Bronchial epithelial cell (primary cell): Measurements from ENCODE around the gene WRAP73. TPM values are rescaled to one million over a fixed set of nuclear protein-coding genes. Genes with fewer than 3 reads are reported as not detected.

ENCODE experiments used
- DNase-seq: peaks from one replicate; pipeline ENCODE4 v3.0.0-alpha.2; 2010; ENCODE audit warnings: low read depth
- FAIRE-seq: peaks from 2 replicates; lab custom pipeline; 2011; peaks lifted over from hg19 to GRCh38; lab: Jason Lieb, UNC
- H3K27me3 ChIP-seq: 2 replicates; pipeline ENCODE4 v1.5.1; 2011; ENCODE audit warnings: low read length; ENCODE audit not compliant: control insufficient read depth, insufficient read depth
- H3K36me3 ChIP-seq: 2 replicates; pipeline ENCODE4 v1.5.1; 2011; ENCODE audit warnings: low read length; ENCODE audit not compliant: control insufficient read depth, insufficient read depth
- H3K4me3 ChIP-seq: 2 replicates; pipeline ENCODE4 v1.5.1; 2011; ENCODE audit warnings: mild to moderate bottlenecking, low read depth, low read length, control low read depth
- total RNA-seq: library from RNA; depleted of rRNA; stranded (reverse); fragments of >200 nt; gene quantifications from 2 replicates; pipeline ENCODE4 v1.2.1, GENCODE V29; 2014
- TF ChIP-seq, protein P1 (sequence below): IDR thresholded peaks from 2 replicates; pipeline ENCODE4 v1.5.1; 2011; ENCODE audit warnings: mild to moderate bottlenecking, moderate library complexity, low read length, control low read depth, inconsistent platforms; ENCODE audit not compliant: insufficient read depth, severe bottlenecking

WRAP73 gene
- total RNA-seq, 1 donor from 2014 or later = 21.3 TPM

DNA sequence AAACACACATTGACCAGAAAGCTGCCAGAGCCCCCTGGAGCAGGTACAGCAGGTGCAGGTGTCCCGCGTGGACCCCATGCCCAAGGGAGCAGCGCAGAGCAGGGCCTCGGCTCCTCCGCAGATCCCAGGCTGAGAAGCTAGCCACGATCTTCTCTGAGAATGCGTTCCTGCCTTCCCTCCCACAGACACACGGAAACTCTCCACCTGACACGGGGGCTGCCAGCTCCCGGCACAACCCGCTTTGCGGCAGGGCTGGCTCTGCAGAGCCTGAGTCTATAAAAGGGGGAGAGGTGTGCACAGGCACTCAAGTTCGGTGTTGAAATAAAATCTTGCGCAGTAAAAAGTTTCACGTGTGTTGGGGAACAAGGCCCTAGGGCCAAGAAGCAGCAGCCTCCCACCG, 48.2 kb downstream of the WRAP73 start:
- Histone ChIP-seq H3K27me3 (peaks cover 4% of the 10 kb centered on the region), H3K4me3 (no peak overlapping the region), H3K36me3 (no peaks in the 10 kb centered on the region)
- no peak for FAIRE-seq
- DNase-seq = no peak
- TF ChIP-seq, protein P1, sequence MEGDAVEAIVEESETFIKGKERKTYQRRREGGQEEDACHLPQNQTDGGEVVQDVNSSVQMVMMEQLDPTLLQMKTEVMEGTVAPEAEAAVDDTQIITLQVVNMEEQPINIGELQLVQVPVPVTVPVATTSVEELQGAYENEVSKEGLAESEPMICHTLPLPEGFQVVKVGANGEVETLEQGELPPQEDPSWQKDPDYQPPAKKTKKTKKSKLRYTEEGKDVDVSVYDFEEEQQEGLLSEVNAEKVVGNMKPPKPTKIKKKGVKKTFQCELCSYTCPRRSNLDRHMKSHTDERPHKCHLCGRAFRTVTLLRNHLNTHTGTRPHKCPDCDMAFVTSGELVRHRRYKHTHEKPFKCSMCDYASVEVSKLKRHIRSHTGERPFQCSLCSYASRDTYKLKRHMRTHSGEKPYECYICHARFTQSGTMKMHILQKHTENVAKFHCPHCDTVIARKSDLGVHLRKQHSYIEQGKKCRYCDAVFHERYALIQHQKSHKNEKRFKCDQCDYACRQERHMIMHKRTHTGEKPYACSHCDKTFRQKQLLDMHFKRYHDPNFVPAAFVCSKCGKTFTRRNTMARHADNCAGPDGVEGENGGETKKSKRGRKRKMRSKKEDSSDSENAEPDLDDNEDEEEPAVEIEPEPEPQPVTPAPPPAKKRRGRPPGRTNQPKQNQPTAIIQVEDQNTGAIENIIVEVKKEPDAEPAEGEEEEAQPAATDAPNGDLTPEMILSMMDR = no peak

DNA sequence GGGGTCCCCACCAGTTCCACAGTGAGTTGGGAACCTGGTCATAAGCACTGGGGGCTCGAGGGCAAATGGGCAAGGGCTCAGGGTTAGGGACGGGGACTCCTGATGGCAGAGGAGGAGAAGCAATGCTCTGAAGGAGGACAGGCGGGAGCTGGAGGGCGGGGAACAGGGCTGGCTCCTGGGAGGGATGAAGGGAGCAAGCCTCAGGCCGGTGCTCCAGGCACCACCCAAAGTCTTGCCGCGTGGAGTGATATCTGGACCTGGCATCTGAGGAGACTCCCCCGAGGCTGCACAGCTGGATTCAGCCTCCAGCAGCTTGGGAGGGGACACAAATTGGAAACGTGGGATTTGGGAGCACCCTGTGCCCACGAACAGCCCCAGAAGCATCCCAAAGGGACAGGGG, 49.5 kb downstream of the WRAP73 start:
- no peaks in the 10 kb centered on the region for H3K36me3 ChIP-seq
- DNase-seq = no peak
- no peak overlapping the region for H3K4me3 ChIP-seq
- no peak for FAIRE-seq
- peaks cover 4% of the 10 kb centered on the region for H3K27me3 ChIP-seq
- TF ChIP-seq, protein P1 = no peak

DNA sequence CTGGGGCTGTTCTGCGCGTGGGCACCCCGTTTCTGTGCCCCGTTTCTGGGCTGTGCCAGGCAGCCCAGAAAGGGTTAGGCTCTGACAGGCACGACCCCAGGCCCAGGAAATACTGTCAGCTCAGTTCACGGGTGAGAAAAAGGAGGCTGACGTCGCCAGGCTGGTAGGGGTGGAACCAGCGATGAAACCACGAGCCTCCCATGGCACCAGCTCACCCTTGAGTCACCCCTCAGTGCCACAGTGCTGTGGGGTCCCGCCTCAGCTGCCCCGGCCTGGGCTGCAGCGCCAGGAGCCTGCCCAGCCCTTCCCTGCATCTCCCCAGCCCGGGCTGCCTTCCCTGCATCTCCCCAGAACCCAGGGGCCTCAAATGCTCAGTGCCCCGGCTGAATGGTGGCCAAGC, 50.1 kb downstream of the WRAP73 start:
- FAIRE-seq = no peak
- Histone ChIP-seq H3K36me3 (no peaks in the 10 kb centered on the region), H3K27me3 (peaks cover 4% of the 10 kb centered on the region), H3K4me3 (no peak overlapping the region)
- DNase-seq = peak; percentile 12
- TF ChIP-seq, protein P1 = no peak

DNA sequence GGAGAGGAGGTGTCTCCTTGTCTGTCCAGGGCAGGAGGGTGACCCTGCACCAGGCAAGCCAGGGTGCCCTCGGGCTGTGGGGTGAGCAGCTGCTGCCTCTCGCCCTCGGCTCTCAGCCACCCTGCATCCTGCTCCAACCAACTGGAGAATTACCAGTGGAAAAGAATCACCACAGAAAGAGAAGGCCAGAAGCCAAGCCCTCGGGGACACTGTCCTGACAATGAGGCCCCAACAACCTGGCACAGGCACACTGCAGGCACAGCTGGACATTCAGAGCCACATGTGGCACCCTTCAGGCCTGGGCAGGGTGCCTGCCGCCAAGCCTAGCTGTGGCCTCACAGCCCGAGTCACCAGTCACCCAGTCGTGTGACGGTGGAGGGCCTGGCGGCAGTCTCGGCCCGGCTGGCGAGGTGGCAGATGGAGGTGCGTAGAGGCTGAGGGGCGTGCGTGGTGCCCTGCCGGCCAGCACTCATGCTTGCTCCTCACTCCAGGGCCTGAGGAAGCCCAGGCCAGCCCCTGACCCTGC, 50.6 kb downstream of the WRAP73 start:
- TF ChIP-seq, protein P1 = no peak
- Histone ChIP-seq H3K36me3 (no peaks in the 10 kb centered on the region), H3K4me3 (no peak overlapping the region), H3K27me3 (peaks cover 4% of the 10 kb centered on the region)
- FAIRE-seq = no peak
- DNase-seq = no peak

DNA sequence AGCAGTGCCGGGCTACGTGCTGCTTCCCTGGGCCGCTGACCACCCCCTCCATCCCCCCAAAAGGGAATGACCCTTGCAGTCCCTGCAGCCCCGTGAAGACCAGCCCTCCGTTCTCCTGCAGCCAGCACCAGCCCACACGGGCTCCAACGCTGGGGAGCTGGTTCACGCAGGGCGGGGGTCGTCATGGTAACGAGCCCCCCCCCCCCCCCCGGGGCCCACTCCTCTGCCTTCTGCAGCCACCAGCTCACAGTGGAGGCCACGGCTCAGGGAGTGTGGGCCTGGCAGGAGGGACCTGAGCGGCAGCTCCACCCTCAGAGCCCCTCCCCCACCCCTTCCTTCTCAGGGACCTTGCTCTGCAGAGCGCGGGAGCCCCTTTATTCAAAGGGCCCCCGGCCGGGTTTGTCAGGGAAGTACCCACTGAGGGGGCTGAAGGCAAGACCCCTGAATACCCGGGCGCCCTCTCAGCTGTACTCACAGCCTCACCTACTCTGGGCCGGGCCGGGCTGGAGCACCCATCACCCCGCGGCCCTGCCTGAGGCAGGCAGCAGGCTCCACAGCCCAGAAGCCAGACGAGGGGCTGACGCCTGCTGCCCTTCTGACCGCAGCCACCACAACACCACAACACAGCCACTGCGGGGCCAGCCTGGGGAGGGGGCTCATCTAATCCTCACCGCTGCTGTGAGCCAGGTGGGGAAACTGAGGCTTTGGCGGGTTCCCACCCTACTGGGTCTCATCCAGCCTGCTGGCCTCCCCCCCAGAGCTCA, 51.2 kb downstream of the WRAP73 start:
- Histone ChIP-seq H3K36me3 (no peaks in the 10 kb centered on the region), H3K27me3 (peaks cover 4% of the 10 kb centered on the region), H3K4me3 (no peak overlapping the region)
- DNase-seq (no peak), FAIRE-seq (no peak)
- TF ChIP-seq, protein P1 = no peak
